Calu3 (cell line): ENCODE data around the gene SPTBN4. TPM values are rescaled to one million over a fixed set of nuclear protein-coding genes. Genes with fewer than 3 reads are reported as not detected.

Source experiments
- BruUV-seq: library from RNA; stranded (reverse); fragments of 400-500 nt; replicated peaks from 2 replicates; lab custom pipeline; 2021; lab: Mats Ljungman, UMichigan
- CTCF ChIA-PET: fragments of 300-600 bp; sonication (Branson Sonifier 250); formaldehyde crosslinking; loops from one replicate; lab custom pipeline; 2022; ENCODE audit warnings: antibody characterized with exemption; lab: Charles Lee
- DNase-seq: peaks from one replicate; pipeline ENCODE4 v3.0.0; 2022
- H3K27ac Mint-ChIP-seq: one replicate; pipeline ENCODE4 v1.8.0; 2022; ENCODE audit warnings: mixed read lengths; ENCODE audit not compliant: unreplicated experiment
- H3K27me3 Mint-ChIP-seq: one replicate; pipeline ENCODE4 v1.8.0; 2022; ENCODE audit warnings: mixed read lengths; ENCODE audit not compliant: unreplicated experiment
- H3K36me3 Mint-ChIP-seq: one replicate; pipeline ENCODE4 v1.8.0; 2022; ENCODE audit warnings: mild to moderate bottlenecking, moderate library complexity, mixed read lengths; ENCODE audit not compliant: insufficient read depth, unreplicated experiment
- H3K4me1 Mint-ChIP-seq: one replicate; pipeline ENCODE4 v1.8.0; 2022; ENCODE audit warnings: mild to moderate bottlenecking, low read depth, mixed read lengths; ENCODE audit not compliant: unreplicated experiment
- H3K4me3 Mint-ChIP-seq: one replicate; pipeline ENCODE4 v1.8.0; 2022; ENCODE audit warnings: mild to moderate bottlenecking, low read depth, moderate library complexity, mixed read lengths; ENCODE audit not compliant: unreplicated experiment
- H3K9me3 Mint-ChIP-seq: one replicate; pipeline ENCODE4 v1.8.0; 2022; ENCODE audit warnings: low read depth, mixed read lengths; ENCODE audit not compliant: unreplicated experiment
- CTCF ChIP-seq: fragments of 200-600 bp; IDR thresholded peaks from one replicate; pipeline ENCODE4 v1.8.0; 2022; ENCODE audit warnings: antibody characterized with exemption; ENCODE audit not compliant: unreplicated experiment
- intact Hi-C: fragments of 100-400 bp; cut with micrococcal nuclease; formaldehyde crosslinking; loops from one replicate; pipeline ENCODE4 v1.10.0; 2022; ENCODE audit not compliant: unreplicated experiment
- total RNA-seq: library from RNA; stranded (reverse); gene quantifications from 2 replicates; pipeline ENCODE4 v1.2.3, GENCODE V29; 2022

SPTBN4 gene
- total RNA-seq, 1 experiment from 2014 or later = 0.80 TPM

GRCh38 chr19:40617961-40618360 is 151.2 kb downstream of the SPTBN4 start:
- DNase-seq = no peak
- Mint-ChIP-seq H3K4me1 (no peaks in the 10 kb centered on the region), H3K4me3 (no peak overlapping the region), H3K27me3 (no peaks in the 10 kb centered on the region), H3K27ac (no peak overlapping the region), H3K9me3 (no peaks in the 10 kb centered on the region), H3K36me3 (peaks cover 22% of the 10 kb centered on the region)
- intact Hi-C loops = no loop called here
- BruUV-seq = no TSS peak
- no peak for TF ChIP-seq CTCF
- CTCF ChIA-PET = interaction anchor here (0.7 kb wide), 1 partner anchor 40 kb away, joined by 4 read pairs; no protein-coding TSS in a partner anchor

DNA sequence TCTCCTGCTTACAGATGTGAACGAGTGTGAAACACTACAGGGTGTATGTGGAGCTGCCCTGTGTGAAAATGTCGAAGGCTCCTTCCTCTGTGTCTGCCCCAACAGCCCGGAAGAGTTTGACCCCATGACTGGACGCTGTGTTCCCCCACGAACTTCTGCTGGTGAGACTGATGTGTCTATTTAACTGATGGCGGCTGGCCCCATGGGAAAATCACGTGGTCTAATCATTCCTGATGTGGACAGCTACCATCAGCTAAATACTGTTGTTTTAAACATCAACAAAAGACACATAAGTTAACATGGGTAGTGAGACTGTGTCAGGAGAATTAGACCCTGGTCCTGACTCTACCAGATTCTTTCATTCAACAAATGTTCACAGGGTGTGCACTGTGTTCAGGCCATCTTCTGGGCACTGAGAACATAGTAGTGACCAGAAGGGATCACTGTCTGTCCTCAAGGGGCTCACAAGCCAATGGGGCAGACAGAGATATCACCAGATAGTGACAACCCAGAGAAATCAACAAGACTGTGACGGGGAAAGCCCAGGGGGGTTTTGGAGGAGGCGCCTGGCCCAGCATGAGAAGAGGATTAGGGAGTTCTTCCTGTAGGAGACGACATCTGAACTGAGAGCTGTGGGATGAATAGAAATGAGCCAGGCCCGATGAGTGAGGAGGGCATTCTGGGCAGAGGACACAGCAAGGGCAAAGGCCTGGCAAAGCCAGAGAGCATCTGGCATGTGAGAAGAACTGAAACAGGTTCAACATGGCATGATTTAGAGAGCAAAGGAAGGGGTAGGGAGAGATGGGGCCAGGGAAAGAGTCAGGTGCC is 152.7 kb downstream of the SPTBN4 start:
- intact Hi-C loops = no loop called here
- DNase-seq = no peak
- CTCF ChIA-PET = interaction anchor here (1.5 kb wide), 1 partner anchor 16 kb away, joined by 4 read pairs; no protein-coding TSS in a partner anchor
- H3K36me3 Mint-ChIP-seq = peaks cover 12% of the 10 kb centered on the region
- H3K4me1 Mint-ChIP-seq = no peaks in the 10 kb centered on the region
- BruUV-seq = no TSS peak
- H3K27me3 Mint-ChIP-seq = no peaks in the 10 kb centered on the region
- H3K4me3 Mint-ChIP-seq = no peak overlapping the region
- H3K27ac Mint-ChIP-seq = no peak overlapping the region
- no peak for TF ChIP-seq CTCF
- no peaks in the 10 kb centered on the region for H3K9me3 Mint-ChIP-seq

- Mint-ChIP-seq H3K27me3 (no peaks in the 10 kb centered on the region), H3K27ac (no peak overlapping the region), H3K4me1 (no peaks in the 10 kb centered on the region), H3K4me3 (no peak overlapping the region), H3K36me3 (peaks cover 7% of the 10 kb centered on the region), H3K9me3 (peaks cover 3% of the 10 kb centered on the region)
- CTCF ChIA-PET = interaction anchor here (1.0 to 1.5 kb wide), 2 partner anchors 14 to 16 kb away, joined by 4 to 8 read pairs; no protein-coding TSS in a partner anchor
- no TSS peak for BruUV-seq
- TF ChIP-seq CTCF = no peak
- intact Hi-C loops = no loop called here
- no peak for DNase-seq
Observed at GRCh38 chr19:40620161-40620485, 153.3 kb downstream of the SPTBN4 start.

- CTCF ChIA-PET = interaction anchor here (0.6 to 1.5 kb wide), 6 partner anchors 11 to 565 kb away, joined by 3 to 8 read pairs (median 4); no protein-coding TSS in a partner anchor
- H3K4me1 Mint-ChIP-seq = no peaks in the 10 kb centered on the region
- H3K27me3 Mint-ChIP-seq = no peaks in the 10 kb centered on the region
- H3K36me3 Mint-ChIP-seq = peaks cover 5% of the 10 kb centered on the region
- no TSS peak for BruUV-seq
- peaks cover 3% of the 10 kb centered on the region for H3K9me3 Mint-ChIP-seq
- no peak overlapping the region for H3K4me3 Mint-ChIP-seq
- DNase-seq = no peak
- intact Hi-C loops = no loop called here
- no peak for TF ChIP-seq CTCF
- H3K27ac Mint-ChIP-seq = no peak overlapping the region
Observed at GRCh38 chr19:40621283-40621682, 154.5 kb downstream of the SPTBN4 start.
